SK-MEL-5 (cell line): ENCODE results near the gene HYAL3. TPM values are rescaled to one million over a fixed set of nuclear protein-coding genes. Genes with fewer than 3 reads are reported as not detected.
A peak's percentile ranks its signal among the peaks of the same experiment; 100 is the strongest.
"Not testable (repeated sequence)": the region's sequence is repeated elsewhere in the genome, so short reads cannot be mapped to it uniquely, and the experiment has no call there.

Experiments
- DNase-seq: peaks from one replicate; pipeline ENCODE4 v3.0.0-alpha.2; 2016; ENCODE audit warnings: low read depth, low spot score
- in situ Hi-C: cut with HindIII; loops from 2 replicates; pipeline ENCODE4 v1.10.0; 2016; ENCODE audit warnings: low sequenced_read_pairs, high pct_unique_total_duplicates, low pct_unique_long_range_greater_than_20kb
- total RNA-seq: library from RNA; depleted of rRNA; stranded (reverse); fragments of >200 nt; shearing (Covaris generic); gene quantifications from 2 replicates; pipeline ENCODE4 v1.2.3, GENCODE V29; 2014

The HYAL3 gene
- total RNA-seq, 1 experiment from 2014 or later: 4.1 TPM

GRCh38 chr3:50268703-50269451 lies 30.3 kb downstream of the HYAL3 start, which contains the start of gene SEMA3B:
Gene SEMA3B, plus strand, starts transcription at chr3:50269147. Its CDS starts 94 bp downstream, at chr3:50269241.
- no peak for DNase-seq
- in situ Hi-C loops: no loop called here

- no peak for DNase-seq
- in situ Hi-C loops: no loop called here
Observed at GRCh38 chr3:50268276-50268675, 30.9 kb downstream of the HYAL3 start.

GRCh38 chr3:50267280-50267913 lies 31.8 kb downstream of the HYAL3 start:
- in situ Hi-C loops: no loop called here

GRCh38 chr3:50266836-50267235 lies 32.4 kb downstream of the HYAL3 start:
- in situ Hi-C loops: no loop called here
- DNase-seq: no peak

More at GRCh38 chr3:50267280-50267913, 31.8 kb downstream of the HYAL3 start:
- DNase-seq: no peak

GRCh38 chr3:50266017-50266416 lies 33.2 kb downstream of the HYAL3 start:
- no peak for DNase-seq
- in situ Hi-C loops: no loop called here

GRCh38 chr3:50265571-50265970 lies 33.6 kb downstream of the HYAL3 start:
- in situ Hi-C loops: no loop called here
- no peak for DNase-seq

GRCh38 chr3:50264964-50265485 lies 34.2 kb downstream of the HYAL3 start:
- in situ Hi-C loops: no loop called here
- no peak for DNase-seq

GRCh38 chr3:50264383-50264963 lies 34.7 kb downstream of the HYAL3 start:
- no peak for DNase-seq
- in situ Hi-C loops: no loop called here

- no peak for DNase-seq
- in situ Hi-C loops: no loop called here
Observed at GRCh38 chr3:50263478-50264382, 35.5 kb downstream of the HYAL3 start.

GRCh38 chr3:50262778-50263177 lies 36.4 kb downstream of the HYAL3 start:
- in situ Hi-C loops: no loop called here
- DNase-seq: no peak

GRCh38 chr3:50262200-50262599 lies 37.0 kb downstream of the HYAL3 start:
- DNase-seq, in situ Hi-C loops: not testable (repeated sequence)

GRCh38 chr3:50261505-50261904 lies 37.7 kb downstream of the HYAL3 start:
- in situ Hi-C loops: no loop called here
- DNase-seq: no peak

- in situ Hi-C loops: no loop called here
Observed at GRCh38 chr3:50260942-50261441, 38.2 kb downstream of the HYAL3 start.

GRCh38 chr3:50260027-50260941 lies 38.9 kb downstream of the HYAL3 start:
- in situ Hi-C loops: no loop called here
- DNase-seq: peak; percentile 94

More at GRCh38 chr3:50260942-50261441, 38.2 kb downstream of the HYAL3 start:
- DNase-seq: no peak

GRCh38 chr3:50259432-50260026 lies 39.7 kb downstream of the HYAL3 start:
- DNase-seq: no peak
- in situ Hi-C loops: no loop called here

- in situ Hi-C loops: no loop called here
- no peak for DNase-seq
Observed at GRCh38 chr3:50258979-50259378, 40.2 kb downstream of the HYAL3 start.
